ENCODE results near the gene KMT2B.

KMT2B gene

DNA sequence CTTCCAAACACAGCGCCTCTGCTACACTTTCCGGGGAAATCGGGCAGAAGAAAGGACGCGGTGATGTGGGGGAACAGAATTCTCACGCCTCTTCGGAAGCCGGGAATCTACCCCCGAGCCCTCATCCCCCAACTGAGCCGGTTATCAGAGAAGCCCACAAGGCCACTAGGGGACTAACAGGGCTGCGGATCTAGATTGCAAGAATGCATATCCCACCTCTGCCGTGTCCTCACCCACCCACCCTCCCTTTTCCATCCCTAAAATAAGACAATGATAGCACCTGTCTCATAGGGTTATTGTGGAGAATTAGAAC, 23.4 kb downstream of the KMT2B start:
- no peak for DNase-seq

DNA sequence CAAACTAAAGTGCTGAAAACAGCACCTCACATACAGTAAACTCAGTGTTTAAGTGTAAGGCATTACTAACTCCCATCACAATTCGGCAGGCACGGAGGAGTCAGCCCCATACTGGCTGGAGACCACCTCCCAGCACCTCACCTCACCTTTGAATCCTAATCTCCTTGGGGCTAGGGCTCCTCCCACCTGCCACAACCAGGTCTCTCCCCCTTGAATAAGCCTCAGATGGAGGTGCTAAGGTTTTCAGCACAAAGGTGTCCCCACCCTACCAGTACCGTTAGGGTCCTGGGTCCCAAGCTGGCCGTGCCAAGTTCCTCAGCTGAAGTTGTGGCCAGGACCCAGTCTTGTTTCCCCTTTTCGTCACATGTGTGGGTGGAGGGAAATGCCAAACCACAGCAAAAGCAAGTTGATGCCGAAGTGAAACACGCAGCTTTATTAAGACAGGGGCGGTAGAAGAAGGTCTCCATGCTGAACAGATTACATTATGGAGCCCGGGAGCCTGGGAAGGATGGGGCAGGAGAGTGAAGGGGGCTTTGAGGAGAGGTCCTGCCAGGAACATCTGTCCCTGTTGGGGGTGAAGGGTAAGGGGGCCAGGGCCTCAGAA, 24.4 kb downstream of the KMT2B start, which contains the start of gene IGFLR1:
Gene IGFLR1, minus strand, starts transcription at position 332 of the 604 bp plus-strand sequence. CDS start 1,272 bp downstream, outside the sequence.
- peak; percentile 81 for DNase-seq

DNA sequence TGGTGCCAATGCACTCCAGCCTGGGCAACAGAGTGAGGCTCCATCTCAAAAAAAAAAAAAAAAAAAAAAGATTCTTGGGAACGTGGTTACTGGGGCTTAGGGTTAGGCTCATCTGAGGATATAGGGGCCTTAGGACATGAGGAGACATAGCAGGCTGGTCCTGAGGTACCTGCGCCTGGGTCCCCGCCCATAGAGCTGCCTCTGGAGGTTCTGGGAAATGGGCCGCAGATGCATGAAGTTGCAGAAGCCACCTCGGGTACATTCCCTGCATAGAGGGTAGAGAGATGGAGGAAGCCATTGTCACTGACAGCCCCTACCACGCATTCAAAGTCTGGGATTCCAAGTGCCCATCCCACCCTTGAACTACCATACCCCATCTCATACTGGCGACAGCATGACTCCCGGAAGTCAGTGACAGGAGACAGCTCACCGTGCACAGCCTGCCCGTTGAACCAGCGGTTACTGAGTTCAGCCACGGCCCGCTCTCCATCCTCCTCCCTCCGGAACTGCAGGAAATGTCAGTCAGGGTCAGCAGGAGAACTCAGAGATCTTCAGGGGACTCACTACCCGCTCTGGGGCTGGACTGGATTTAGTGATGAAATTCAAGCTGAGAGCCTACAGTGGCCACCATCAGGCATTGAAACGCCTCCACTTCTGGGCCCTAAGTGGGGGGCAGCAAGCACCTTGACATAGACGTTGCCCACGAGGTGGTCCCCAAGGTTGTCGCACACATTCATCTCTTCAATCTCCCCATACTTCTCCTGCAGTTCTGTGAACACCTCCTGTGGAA, 26.0 kb downstream of the KMT2B start:
- DNase-seq: no peak

DNA sequence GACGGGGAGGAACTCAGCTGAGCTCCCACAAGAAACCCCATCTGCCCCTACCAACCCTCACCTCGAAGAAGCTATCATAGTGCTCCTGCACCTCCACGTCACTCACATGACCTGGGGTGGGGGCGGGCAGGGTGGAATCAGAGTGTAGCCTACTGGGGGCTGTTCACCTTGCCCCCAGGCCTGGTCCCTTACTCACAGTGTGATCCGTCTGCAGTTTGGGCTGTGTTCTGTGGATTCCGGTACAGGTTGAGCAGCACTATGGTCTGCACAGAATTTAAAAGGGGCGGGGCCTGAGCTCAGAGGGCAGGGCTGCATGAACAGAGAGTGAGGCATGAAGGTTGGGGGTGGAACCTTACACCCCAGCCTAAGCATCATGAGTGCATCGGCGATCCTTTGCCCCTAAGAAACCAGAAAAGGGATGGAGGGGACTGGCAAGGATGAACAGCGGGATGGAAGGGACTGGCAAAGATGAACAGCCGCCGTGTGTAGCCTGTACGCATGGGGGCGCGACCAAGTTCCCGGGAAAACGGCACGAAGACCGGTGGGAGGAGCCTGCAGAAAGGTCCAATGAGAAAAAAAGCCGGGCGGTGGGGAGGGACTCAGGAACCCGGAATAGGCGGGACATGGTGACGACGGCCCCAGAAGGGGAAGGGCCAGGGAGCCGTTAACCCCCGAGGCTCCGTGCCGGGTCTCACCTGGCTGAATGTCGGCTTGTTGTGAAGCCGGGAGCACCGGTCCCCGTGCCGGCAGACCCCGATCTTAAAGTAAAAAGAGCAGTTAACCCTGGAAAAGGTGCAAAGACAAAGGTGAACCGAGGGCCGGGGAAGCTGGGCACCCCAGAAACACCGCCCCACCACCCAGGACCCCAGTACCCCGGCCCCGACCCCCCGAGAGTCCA, 26.9 kb downstream of the KMT2B start:
- peak; percentile 97 for DNase-seq

DNA sequence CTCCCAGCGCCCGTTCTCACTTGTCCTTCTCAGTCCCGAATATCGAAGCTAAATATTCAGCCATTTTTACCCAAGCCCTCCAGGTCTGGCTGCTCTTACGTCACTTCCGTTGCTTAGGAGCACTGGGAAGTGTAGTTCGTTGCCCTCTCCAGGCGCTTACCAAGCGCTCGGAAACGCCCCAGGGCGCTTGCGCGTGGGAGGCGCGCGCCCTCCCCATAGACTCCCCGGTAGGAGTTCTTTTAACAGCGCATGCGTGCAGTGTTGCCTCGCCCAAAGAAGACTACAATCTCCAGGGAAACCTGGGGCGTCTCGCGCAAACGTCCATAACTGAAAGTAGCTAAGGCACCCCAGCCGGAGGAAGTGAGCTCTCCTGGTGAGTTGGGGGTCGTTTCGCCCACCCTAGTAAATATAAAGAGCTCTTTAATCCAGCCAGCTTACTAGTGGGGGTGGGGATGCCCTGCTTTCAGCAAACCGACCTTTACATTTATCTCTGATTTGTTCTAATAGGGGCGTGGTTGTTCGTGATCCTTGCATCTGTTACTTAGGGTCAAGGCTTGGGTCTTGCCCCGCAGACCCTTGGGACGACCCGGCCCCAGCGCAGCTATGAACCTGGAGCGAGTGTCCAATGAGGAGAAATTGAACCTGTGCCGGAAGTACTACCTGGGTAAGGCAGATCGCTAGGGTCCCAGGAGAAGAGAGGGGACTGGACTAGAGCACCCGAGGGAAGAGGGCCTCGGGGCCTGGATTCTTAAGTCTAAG, 27.7 kb downstream of the KMT2B start, which contains the start of the genes PSENEN and U2AF1L4:
Gene PSENEN, plus strand, starts transcription at position 324 of the 759 bp plus-strand sequence. Its CDS starts 280 bp downstream, at position 604.
Gene U2AF1L4, minus strand, starts transcription at position 91 of the 759 bp plus-strand sequence. Its CDS starts 27 bp downstream, at position 64.
- peak; percentile 99 for DNase-seq

GRCh38 chr19:35746087-35746462, 28.3 kb downstream of the KMT2B start:
- DNase-seq: no peak

DNA sequence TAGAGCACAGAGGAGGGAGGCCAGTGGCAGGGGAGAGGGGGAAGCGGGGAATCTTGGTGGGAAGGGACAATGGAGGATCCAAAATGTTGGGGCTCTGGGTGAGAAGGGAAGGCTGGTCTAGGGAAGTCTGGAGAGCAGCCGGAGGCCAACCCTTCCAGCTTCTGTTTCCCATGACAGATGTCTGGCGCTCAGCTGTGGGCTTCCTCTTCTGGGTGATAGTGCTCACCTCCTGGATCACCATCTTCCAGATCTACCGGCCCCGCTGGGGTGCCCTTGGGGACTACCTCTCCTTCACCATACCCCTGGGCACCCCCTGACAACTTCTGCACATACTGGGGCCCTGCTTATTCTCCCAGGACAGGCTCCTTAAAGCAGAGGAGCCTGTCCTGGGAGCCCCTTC, 28.7 kb downstream of the KMT2B start:
- DNase-seq: no peak

DNA sequence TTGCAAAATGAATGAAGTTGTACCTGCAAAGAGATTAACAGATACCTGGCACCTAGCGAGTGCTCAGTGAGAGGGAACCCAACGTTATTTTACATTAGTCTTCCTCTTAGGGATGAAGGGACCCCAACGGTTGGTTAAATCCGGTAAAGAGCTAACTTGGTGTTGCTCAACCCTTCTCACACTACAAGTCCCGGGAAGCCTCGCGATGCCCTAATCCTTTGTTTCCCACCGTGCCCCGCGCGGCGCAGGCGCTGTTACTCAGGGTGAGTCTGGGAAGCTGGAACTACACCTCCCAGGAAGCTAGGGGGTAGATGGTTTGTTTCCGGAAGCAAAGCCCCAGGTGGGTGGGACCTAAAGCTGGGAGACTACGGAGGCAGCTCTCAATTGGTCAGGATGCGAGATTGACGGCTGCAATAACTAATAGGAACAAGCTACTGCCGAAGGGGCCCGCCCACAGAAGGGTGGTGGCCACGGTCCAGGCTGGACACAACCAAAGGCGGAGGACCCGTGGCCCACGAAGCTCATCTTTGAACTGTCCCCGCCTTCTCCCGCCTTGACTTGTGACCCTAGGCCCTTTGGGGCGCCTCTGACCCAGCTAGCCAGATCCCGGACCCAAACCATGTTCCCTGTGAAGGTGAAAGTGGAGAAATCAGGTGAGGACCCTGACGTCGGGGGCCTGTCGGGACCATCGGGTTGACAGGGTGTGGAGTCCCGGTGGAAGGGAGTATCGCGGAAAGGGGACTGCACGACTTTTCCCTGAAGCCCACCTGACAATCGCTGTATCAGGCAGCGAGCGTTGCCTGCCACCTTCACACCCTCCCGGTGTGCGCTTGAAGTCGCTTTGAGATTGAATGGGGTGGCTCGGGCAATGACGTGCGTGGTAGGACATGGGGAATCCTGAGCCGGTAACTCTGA, 30.6 kb downstream of the KMT2B start, which contains the start of gene LIN37:
Gene LIN37, plus strand, starts transcription at position 471 of the 915 bp plus-strand sequence. Its CDS starts 149 bp downstream, at position 620.
- peak; percentile 100 for DNase-seq

GRCh38 chr19:35750167-35750566, 32.4 kb downstream of the KMT2B start:
- no peak for DNase-seq

DNA sequence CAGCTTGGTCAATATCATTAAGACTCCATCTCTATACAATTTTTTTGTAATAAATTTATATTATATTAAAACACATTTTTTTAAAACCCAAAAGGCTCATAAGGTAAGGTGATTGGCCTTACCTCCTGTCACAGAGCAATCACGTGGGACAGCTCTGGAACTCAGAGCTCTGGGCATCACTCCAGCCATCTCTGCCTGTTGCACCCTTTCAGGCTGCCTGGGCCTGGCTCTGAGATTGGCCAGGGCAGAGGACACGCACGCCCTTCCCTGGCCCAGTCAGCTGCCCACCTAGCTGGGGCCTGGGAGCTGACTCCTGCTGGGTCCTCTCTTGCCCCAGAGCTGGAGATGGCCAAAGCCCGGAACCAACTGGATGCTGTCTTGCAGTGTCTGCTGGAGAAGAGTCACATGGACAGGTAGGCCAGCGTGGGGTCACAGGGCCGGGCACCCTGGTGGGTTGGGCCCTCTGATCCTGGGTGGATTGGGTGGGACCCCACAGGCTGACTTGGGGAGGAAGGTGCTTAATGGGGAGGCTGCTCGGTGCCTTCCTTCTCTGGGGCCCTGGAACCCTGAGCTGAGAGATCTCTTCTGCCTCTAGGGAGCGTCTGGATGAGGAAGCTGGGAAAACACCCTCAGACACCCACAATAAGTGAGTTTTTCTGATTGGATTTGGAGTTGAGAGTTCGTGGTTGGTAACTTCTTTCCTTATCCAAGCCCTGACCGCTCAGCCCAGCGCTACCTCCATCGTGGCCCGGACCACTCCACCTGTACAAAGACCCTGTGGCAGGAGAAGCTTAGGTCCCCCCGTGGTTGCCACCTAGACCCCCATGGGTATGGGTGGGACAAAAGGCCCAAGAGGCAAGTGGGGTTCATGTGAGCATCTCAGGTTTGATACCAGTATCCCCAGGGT, 34.3 kb downstream of the KMT2B start:
- no peak for DNase-seq

DNA sequence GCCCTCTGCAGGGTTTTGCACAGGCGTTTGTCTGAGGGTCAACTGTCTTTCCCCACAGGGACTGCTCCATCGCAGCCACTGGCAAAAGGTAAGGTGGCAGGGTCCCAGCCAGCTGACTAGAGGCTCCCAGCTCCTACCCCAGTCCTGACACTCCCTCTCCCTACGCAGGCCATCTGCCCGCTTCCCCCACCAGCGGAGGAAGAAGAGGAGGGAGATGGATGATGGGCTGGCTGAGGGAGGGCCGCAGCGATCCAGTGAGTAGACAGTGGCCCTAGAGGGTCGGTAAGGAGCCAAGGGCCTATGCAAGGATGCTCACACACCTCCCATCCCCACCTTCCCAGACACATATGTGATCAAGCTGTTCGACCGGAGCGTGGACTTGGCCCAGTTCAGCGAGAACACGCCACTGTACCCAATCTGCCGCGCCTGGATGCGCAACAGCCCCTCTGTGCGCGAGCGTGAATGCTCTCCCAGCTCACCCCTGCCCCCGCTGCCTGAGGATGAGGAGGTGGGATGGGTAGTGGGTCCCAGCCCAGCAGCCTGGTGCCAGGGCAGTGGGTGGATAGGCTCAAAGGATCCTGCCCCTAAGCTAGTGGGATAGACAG, 35.0 kb downstream of the KMT2B start:
- DNase-seq: no peak

DNA sequence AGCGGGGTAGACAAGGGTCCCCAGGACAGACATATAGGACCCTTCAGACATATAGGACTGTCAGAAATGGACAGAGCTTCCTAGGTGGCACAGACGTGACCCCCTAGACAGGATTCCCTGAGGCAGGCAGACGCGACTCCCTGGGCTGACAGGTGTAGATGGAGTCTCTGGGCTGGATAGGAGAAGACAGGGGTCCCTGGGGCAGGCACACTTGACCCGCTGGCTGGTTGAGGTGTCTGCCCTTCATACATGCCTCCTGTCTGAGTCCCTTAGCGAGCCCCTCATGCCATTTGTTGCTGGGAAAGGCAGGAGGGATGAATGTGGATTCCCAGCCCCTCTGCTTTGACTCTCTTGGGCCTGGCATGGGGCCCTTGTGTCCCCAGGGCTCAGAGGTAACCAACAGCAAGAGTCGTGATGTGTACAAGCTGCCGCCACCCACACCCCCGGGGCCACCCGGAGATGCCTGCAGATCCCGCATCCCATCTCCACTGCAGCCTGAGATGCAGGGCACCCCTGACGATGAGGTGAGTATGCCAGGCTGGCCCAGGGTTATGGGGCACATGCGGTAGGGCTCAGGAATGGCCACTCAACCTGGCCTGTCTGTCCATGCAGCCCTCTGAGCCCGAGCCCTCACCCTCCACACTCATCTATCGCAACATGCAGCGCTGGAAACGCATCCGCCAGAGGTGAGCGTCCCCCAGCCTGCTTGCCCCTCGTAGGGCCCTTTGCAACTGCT, 36.0 kb downstream of the KMT2B start:
- no peak for DNase-seq

DNA sequence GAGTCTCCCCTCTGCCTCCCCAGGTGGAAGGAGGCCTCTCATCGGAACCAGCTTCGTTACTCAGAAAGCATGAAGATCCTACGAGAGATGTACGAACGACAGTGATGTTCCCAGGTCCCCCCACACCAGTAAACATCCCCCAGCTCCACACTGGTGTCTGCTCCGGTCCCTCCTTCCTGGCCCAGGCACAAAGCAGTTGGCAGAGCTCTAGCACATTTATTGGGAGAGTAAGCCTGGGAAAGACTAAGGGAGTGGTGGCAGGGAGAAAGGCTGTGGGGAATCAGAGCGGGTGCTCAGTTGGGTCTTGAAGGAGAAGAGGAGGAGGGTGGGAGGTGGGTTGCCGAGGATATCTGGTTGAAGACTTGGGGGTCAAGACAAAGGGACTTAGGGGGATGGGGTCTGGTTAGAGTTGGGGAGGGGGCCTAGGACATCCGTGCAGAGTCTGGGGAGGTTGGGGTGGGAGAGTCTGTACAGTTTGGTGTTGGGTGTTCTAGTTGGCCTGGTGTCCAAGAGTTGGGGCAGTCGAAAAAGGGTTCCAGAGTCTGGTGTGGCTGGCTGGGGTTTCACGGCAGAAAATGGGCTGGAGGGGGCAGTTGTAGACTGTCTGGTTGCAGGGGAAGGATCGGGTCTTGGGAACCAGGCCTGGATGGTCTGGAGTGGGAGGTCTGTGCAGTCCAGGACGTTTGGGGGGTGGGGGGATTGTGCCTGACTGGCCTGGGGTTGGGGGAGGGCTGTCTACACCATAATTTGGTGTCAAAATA, 36.7 kb downstream of the KMT2B start:
- no peak for DNase-seq

GRCh38 chr19:35755131-35755549, 37.3 kb downstream of the KMT2B start:
- DNase-seq: no peak

GRCh38 chr19:35755550-35756376, 38.0 kb downstream of the KMT2B start:
- peak; percentile 32 for DNase-seq

DNA sequence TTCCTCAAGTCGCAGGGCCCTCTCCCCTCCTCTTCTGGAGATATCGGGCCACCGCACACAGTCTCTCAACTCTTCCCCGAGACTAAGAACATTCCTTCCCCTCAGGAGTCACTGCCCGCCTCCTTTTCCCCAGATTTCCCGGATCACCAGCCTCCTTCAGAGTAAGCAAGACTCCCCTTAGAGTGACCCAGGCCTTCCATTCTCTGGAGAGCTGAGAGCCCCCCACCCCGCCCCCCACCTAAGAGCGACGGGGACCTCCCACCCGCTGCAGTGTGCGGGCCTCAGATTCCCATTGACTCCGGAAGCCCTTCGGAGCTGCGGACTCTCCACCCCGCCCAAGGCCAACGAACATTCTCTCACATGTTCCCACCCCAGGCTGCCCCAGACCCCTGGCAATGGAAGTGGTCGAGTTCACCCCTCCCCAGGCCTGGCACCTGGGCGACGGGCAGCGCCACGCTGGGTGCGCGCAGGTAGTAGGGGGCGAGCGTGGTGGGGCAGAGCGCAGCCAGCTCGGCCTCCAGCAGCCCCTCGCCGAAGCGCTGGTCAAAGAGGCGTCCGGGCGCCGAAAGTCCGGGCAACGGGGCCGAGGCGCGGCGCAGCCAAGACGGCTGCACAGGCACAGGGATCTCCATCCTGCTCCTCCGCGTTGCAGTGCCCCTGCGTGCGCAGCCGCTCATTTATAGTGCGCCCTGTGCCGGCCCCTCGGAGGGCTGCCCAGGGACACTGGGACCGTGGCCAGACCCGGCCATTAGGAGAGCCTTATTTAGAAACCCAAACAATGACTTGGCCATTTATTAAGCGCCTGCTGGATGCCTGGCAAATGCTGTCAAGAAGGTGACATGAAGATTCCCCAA, 38.8 kb downstream of the KMT2B start, which contains the start of gene HSPB6:
Gene HSPB6, minus strand, starts transcription at position 653 of the 854 bp plus-strand sequence. Its CDS starts 21 bp downstream, at position 632.
- DNase-seq: no peak
